HG03378 (cell line): Measurements from ENCODE around the gene SLC35F3.

Experiments used
- ATAC-seq: cut with Tn5 transposase; IDR thresholded peaks from one replicate; pipeline ENCODE4 v1.9.1; 2021; ENCODE audit warnings: mild to moderate bottlenecking, moderate library complexity; ENCODE audit not compliant: unreplicated experiment

The SLC35F3 gene

DNA sequence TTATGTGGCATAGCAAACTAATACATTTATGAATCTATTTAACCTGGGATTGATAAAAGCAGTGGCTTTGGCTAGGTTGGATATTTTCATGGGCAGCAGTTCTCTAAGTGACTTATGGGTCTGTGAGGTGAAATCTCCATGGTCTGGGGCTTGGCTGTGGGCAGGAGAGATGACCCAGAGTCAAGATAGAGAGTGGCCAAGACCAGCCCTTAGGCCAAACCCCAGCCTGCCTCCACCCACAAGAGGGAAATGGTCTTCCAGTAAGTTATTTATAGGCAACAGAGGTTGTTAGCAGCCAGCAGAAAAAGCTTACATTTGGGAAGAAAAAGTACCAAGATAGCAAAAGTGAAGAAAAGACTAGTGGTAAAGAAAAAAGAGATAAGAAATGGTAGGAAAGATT is 61.4 kb downstream of the SLC35F3 start:
- ATAC-seq = no peak

DNA sequence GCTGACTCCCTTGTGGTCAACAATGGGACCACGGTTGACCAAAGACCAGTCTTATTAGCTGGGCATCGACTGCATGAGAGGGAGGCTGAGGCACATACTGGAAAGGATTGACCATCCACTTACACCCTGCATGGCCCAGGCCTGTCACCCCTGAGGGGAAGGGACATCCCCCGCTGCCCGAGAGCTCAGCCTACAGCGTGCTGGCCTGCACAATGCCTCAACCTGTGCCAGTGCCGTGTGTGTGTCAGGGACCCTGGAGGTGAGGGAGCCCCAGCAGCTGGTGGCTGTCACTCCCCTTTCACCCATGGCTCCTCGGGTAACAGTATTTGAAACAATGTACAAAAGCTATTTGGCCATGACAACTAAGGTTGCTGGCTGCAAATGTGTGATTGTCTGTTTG is 67.3 kb downstream of the SLC35F3 start:
- no peak for ATAC-seq

DNA sequence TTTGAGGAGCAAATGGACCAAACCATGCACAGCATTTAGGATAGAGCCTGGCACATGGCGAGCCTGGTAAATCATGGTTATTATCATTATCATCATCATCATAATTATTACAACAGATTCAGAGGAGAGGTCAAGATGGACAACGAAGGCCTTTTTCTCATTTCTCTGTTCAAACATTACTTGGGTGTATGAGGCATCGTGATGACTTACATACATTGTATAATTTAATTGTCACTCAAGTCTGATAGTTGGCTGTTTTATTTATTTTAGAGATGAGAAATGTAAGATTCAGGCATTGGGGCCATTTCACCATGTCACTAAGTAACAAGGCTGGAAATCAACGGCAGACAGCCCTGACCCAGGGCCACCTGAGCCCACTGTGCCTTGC is 68.1 kb downstream of the SLC35F3 start:
- no peak for ATAC-seq

DNA sequence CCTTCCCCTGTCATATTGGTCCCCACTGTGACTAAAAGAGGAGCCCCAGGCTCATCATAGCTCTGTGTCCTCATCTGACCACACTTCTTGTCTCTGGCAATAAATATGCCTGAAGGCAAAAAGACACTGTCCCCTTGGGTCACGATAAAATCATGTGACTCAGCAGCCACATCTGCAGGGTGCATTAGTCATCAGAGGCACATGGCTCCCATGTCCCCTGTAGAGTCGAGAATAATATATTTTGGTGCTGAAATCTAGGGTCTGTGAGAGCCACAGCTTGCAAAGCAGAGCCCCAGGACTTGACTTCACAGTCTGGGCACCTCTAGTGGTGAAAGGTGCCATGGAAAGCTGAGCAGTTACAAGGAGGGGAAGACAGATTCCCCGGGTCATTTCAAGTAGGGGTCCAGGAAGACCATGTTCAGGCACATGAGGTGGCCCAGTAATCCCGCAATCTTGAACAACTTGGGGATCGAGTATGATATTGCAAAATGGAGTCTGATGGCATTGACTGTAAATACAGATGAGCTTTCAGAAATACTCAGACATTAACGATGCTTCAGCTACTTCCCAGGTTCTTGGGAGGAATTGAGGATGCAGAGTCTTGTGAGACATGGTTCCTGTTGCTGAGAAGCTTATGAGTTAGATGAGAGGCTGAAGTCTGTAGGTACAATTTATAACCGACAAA is 68.6 kb downstream of the SLC35F3 start:
- no peak for ATAC-seq

DNA sequence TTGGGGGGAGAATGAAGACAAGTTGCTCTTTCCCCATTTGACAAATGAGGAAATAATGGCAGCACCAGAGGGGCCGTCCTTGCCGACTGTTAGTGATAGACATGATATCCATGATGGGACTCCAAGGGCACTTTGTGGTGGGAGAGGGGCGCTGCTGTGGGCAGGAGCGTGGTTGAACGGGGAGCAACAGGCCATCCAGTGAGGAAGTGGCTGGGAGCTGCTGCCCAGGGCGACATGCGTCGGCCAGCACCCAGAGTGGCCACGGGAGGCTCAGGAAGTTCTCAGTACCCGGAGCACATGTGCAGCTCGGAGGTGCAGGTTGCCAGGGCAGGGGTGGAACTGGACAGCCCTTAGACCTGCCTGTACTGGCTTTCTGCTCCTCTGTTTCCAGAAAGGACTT is 71.0 kb downstream of the SLC35F3 start:
- ATAC-seq = no peak

DNA sequence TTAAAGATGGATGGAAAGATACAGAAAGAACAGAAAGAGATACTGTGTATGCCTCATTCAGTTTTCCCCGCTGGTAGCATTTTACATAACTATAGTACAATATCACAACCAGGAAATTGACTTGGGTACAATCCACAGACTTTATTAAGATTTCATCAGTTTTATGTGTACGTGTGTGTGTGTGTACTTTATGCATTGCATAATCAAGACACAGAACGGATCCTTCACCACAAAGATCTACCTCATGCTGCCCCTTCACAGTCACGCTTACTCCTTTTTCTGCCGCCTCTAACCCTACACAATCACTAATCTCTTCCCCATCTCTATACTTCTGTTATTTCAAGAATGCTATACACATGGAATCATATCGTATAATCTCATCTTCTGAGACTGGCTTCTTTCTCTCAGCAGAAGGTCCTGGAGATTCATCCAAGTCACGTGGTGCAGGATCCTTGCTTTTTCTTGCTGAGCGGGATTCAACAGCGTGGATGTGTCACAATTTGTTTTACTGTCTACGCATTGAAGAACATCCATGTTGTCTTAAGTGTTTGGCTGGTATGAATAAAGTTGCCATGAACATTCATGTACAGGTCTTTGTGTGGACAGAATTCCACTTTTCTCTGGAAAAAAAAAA is 76.7 kb downstream of the SLC35F3 start:
- ATAC-seq = no peak

DNA sequence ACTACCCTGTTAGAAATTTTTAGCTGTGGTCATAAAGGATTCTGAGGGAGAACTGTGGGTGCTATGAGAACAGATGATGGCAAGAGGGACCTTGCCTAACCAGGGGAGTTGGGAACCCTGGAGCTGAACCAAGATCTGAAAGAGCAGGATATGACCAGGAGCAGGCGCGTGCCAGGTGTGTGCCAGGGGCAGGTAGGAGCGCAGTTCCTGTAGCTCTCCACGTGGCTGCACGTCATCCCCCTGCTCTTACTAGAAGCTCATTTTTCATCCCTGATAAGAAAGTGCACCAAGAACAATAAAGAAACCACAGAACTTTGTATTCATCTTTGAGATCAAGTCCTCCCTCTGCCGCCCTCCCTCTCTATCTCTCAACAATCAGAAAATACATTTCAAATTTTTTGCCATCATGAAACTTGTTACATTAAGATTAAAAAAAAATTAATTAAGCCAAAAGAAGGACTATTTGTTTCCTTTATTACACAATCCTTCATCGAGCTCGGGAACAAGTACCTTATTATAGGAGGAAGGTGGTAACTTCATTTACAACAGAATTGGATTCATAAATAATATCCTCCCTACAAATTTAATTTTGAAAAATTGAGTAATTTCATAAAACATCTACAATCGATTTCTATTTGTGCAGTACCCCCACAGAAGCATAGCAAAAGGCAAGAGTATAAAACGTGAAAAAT is 78.5 kb downstream of the SLC35F3 start:
- no peak for ATAC-seq

DNA sequence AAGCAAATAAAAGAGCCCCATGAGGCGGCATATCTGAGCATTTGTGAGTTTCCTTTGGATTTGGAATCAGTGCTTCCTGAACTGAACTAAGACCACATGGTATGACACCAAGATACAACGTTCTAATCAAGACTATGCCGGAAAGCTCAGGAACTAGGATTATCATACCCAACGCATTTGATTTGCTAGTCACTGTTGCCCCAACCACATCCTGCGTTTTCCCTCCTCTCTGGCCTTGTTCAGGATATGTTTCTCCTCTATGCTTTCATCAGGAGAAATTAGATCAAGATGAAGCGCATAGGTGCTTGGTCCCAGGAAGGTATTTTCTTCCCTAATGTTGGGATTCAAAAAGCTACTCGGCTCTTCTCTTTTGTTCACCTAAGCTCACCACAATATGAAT is 79.3 kb downstream of the SLC35F3 start:
- ATAC-seq = no peak

DNA sequence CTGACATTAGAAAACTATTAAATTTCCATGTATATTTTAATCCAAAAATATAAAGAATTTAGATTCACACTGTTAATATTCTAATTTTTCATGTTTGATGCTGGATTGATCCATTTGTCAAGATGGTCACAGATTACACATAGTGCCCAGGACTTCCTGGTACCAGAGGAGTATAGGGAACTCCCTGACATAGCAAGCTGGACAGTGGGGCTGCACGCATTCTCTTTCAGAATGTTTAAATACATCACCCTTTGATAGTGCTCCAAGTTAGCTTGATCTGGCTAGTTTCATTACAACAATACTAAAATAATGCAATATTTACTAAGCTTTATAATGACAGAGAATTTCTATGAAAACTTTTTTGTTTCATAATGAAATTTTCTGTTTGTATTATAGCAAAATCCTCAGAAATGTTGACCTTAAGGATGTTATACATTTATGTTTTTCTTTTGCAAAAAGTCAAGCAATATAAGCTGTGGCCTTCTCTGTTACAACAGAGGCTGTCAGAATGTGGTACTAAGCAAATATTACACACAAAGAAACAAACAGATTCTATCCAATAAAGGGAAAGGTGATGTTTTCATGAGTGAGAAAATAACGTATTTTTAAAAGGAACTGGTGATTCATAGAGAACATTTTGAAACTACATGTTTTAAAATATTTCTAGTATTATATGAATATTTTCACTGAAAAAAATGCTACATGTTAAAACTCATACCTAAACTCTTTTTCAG is 84.7 kb downstream of the SLC35F3 start:
- no peak for ATAC-seq

DNA sequence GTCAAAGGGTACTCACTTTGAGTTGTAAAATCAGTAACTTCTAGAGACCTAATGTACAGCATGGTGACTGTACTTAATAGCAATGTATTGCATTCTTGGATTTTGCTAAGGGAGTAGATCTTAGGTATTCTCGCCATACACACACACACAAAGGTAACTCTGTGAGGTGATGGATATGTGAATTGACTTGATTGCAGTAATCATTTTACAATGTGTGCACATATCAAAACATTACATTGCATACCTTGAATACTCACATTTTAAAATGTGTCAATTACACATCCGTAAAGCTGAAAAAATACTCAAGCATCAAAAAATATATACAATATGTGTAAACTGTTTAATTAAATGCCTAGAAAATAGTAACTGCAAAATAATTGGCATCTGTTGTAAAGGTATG is 86.0 kb downstream of the SLC35F3 start:
- ATAC-seq = no peak

DNA sequence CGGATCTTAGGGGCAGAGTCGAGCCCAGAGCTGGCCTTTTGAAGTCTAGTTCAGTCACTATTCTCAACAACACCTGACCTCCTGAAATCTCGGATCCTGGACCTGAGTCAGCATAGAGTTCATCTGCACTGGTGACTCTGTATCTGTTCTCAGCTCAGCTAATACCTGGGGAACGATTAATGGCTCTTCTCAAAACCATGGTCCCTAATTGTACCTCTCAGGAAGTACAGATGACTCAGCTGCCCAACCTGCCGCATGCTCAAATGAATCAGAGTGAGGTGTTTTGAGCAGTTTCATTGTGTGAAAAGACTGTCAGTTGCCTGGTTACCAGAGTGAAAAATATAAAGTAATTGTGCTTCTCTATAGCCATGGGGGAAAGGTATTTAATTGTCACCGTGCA is 89.2 kb downstream of the SLC35F3 start:
- ATAC-seq = no peak

DNA sequence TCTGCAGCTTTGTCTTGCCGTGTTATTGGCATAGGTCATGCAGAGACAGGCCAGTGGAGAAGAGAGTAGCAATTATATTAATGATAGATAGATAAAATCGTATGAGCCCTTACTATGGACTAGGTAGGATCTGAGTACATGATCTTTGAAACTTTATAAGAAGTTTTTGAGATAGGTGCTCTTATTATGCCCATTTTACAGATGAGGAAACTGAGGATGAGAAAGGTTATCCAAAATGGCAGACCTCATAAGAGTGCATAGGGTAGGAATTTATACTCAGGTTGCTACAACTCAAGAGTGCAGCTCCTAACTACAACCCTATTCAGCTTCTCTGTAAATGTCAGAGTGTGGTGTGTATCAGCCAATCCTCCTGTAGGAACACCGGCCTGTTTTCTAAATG is 89.6 kb downstream of the SLC35F3 start:
- ATAC-seq = no peak

DNA sequence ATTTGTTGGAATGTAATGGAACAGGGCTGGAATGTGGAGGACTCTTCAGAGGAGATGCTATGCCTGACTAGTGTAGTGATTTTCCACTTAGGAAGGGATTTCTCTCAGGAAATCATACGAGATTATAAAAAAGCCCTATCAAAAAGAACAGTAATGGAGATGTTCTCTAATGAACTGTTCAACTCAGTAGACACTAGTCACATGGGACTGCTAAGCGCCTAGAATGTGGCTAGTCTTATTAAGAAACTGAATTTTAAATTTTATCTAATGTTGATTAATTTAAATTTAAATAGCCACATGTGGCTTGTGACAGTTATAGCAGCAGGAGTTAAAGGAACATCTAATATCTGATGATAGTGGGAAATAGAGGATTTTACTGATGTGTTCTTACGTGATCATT is 94.0 kb downstream of the SLC35F3 start:
- no peak for ATAC-seq

DNA sequence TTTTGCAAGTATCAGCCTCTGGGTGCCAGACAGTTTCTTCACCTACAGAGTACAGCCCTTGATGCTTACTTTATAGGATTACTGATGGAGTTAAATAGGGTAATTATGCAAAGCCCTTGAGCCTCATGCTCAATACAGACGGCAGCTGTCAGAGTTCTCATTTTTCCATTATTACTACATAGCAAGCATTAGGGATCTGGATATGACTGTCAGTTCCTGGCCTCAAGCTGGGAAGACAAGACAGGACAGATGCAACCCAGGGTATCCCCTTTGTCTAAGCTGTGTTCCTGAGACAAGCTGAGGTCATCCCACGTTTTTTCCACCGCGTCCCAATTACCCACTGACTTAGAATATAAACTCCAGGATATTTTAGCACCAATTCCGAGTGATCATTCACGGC is 94.4 kb downstream of the SLC35F3 start:
- no peak for ATAC-seq

DNA sequence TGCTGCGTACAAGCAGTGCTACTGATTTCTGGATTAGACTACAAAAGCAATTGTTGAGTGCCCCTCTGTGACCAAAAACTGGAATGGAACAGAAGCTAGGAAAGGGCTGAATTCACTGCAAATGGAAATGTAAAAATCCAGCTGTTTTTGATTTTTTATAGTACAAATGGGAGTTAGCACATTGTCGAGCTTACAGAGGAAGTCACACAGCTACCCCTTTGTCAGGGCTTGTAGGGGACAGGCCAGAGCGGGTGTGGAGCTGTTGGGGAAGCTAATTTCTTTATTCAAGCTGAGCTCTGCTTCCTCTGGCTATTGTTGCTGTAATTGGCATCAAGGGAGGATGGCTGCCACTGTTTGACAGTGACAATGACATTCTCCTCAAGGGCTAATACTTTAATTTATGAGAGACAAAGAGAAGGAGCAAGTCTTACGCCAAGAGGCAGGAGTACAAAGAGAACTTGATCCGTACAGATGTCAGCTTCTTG is 96.1 kb downstream of the SLC35F3 start:
- no peak for ATAC-seq

DNA sequence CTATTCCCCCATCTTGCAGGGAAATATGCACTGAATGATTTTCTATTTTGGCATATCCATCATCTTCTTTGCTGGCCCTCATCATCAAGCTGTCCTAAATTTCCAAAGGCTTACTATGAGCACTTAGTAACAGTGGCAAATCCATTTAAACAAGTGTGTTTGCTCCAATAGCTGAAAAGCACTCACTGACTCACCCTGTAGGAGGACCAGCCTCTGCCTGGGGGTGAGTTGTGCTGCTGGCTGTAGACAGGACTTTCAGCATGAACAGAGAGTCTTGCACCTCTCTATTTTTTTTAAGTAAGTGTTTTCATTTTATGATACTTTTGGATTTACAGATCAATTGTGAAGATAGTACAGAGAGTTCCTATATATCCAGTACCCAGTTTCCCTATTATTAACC is 97.3 kb downstream of the SLC35F3 start:
- no peak for ATAC-seq

DNA sequence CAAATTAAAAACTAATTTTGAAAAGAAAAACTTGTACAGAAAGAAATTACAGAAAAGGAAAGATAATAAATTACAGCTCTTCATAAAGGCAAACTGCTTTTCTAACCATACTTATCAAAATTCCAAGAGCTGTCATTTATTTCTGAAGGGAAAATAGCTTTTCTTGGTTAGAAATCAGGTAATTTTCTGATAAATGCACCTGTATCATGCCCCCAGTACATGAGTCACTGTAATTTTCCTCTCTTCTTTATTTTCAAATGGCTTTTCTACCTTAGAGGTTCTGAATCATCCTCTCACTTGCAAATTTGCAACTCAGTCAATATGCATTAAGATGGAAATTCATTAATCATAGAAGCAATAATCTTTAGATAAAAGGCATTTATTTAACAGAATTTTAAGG is 100.1 kb downstream of the SLC35F3 start:
- no peak for ATAC-seq

DNA sequence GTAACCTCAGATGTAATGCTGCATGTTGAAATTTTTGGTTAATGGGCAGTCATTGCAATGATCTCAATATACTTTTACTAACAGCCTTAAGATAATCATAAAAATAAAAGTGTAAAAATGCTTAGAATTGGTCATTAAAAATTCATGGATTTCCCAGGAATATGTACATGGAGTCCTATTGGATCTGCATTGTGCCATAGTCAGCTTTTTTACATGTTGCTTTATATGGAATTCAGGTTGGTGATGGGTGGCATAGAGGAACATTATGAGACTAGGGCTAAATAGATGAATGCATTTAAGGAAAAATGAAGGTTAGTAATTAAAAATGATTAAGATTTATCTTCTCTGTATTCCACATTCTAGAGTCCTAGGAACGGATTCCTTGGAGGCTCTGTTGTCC is 103.2 kb downstream of the SLC35F3 start:
- ATAC-seq = no peak

DNA sequence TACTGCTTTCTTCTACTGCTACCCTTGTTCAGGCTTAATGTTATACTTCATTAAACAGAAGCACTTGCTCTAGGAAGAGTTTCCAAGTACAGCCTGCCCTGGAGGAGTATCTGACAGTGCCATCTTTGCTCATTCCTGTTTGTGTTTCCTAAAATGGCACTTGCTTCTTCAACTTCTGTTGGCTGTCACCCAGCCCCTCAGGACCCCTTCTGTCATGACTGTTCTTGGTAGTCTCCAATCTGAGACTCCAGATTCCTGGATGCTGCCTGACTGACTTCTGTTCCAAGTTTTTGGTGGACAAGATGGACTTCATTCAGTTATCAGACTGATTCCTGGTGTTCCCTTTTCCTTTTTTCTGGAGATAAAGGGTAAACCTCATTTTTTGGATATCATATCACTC is 104.1 kb downstream of the SLC35F3 start:
- ATAC-seq = no peak

DNA sequence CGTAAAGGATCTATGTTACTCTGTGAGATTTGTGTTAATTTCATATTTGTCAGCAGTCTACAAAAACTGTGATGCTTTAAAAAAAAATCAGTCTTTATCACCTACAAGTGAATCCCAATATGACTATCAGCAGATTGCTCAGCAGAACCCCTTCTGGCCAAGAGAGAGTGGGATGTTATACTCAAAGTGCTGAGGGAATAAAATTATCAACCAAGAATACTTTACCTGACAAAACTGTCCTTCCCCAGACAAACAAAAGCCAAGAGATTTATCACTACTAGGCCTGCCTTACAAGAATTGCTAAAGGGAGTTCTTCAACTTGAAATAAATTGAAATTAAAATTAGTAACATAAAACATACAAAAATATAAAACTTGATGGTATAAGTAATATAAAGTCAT is 105.2 kb downstream of the SLC35F3 start:
- ATAC-seq = no peak

DNA sequence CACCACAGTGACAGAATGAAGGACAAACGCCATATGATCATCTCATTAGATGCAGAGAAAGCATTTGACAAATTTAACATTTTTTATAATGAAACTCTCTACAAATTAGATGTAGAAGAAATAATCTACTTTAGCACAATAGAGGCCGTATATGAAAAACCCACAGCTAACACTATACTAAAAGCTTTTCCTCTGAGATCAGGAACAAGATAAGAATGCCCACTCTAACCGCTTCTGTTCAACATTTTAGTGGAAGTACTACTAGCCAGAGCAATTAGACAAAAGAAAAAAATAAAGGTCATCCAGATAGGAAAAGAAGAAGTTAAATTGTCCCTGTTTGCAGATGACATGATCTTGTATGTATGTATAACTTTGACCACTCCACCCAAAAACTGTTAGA is 109.7 kb downstream of the SLC35F3 start:
- no peak for ATAC-seq

DNA sequence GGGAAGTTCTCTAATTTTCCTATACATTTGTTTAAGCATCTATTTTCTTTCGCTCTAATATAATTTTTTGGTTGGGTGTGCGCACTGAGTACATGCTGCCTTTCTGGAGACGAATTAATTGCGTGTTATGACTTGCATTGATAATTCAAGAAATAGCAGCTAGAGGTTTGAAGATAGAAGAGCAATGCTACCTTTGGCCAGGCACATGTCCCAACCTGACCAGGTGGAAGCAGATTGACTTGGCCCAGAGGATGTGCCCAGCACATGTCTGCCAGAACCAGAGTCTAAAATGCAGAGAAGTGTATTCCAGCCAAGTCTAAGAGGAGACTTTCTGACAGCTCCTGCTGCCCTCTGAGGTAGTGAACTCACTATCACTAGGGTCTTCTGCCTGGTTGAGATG is 114.3 kb downstream of the SLC35F3 start:
- no peak for ATAC-seq
